Stimulated activated CD4-positive, alpha-beta T cell treated with anti-CD3 and anti-CD28 coated beads, Interleukin-2, amount 100 ng/mL, for 4 hours (primary cell): ENCODE results near the gene BMPR1A.
"Not testable (repeated sequence)": the region's sequence is repeated elsewhere in the genome, so short reads cannot be mapped to it uniquely, and the experiment has no call there.

Source experiments
- DNase-seq: peaks from one replicate; pipeline ENCODE4 v3.0.0-alpha.2; 2020; ENCODE audit warnings: low read depth

Gene BMPR1A

GRCh38 chr10:86888585-86889381 lies 132.4 kb downstream of the BMPR1A start:
- no peak for DNase-seq

- no peak for DNase-seq
These were observed 133.6 kb downstream of the BMPR1A start for GRCh38 chr10:86889997-86890396.

GRCh38 chr10:86898511-86898910 lies 142.1 kb downstream of the BMPR1A start:
- no peak for DNase-seq

GRCh38 chr10:86899132-86899531 lies 142.7 kb downstream of the BMPR1A start:
- no peak for DNase-seq

- DNase-seq: peak; percentile 4
These were observed 143.4 kb downstream of the BMPR1A start for GRCh38 chr10:86899670-86900276.

GRCh38 chr10:86900955-86901354 lies 144.5 kb downstream of the BMPR1A start:
- no peak for DNase-seq

GRCh38 chr10:86904600-86904999 lies 148.2 kb downstream of the BMPR1A start:
- DNase-seq: no peak

GRCh38 chr10:86905429-86905828 lies 149.0 kb downstream of the BMPR1A start:
- no peak for DNase-seq

- no peak for DNase-seq
These were observed 158.3 kb downstream of the BMPR1A start for GRCh38 chr10:86914734-86915133.

GRCh38 chr10:86918022-86918471 lies 161.6 kb downstream of the BMPR1A start:
- no peak for DNase-seq

- no peak for DNase-seq
These were observed 166.1 kb downstream of the BMPR1A start for GRCh38 chr10:86922553-86922961.

GRCh38 chr10:86929468-86930380 lies 173.3 kb downstream of the BMPR1A start:
- DNase-seq: no peak

- no peak for DNase-seq
These were observed 175.5 kb downstream of the BMPR1A start for GRCh38 chr10:86931872-86932271.

- no peak for DNase-seq
These were observed 176.3 kb downstream of the BMPR1A start for GRCh38 chr10:86932674-86933073.

GRCh38 chr10:86934162-86934711 lies 177.8 kb downstream of the BMPR1A start:
- not testable (repeated sequence) for DNase-seq

GRCh38 chr10:86936661-86937501 lies 180.5 kb downstream of the BMPR1A start:
- DNase-seq: no peak

GRCh38 chr10:86937502-86938154 lies 181.2 kb downstream of the BMPR1A start:
- DNase-seq: no peak

- DNase-seq: no peak
These were observed 181.8 kb downstream of the BMPR1A start for GRCh38 chr10:86938260-86938659.

- not testable (repeated sequence) for DNase-seq
These were observed 183.7 kb downstream of the BMPR1A start for GRCh38 chr10:86940076-86940475.

GRCh38 chr10:86940677-86941076 lies 184.3 kb downstream of the BMPR1A start:
- DNase-seq: no peak

- DNase-seq: no peak
These were observed 185.0 kb downstream of the BMPR1A start for GRCh38 chr10:86941426-86941825.
